Choroid plexus epithelial cell (primary cell): ENCODE data around the gene LRP4.

Experiments
- DNase-seq: peaks from one replicate; pipeline ENCODE4 v3.0.0-alpha.2; 2010; ENCODE audit warnings: low read depth
- H3K4me3 ChIP-seq: 2 replicates; pipeline ENCODE4 v1.5.1; 2011; ENCODE audit warnings: low read depth, mild to moderate bottlenecking, control low read depth, low read length, moderate library complexity
- TF ChIP-seq, protein P1 (sequence below): conservative IDR thresholded peaks from 2 replicates; pipeline ENCODE4 v1.5.1; 2011; ENCODE audit warnings: low read depth, mild to moderate bottlenecking, control low read depth, inconsistent platforms, low read length, moderate library complexity

LRP4 gene

DNA sequence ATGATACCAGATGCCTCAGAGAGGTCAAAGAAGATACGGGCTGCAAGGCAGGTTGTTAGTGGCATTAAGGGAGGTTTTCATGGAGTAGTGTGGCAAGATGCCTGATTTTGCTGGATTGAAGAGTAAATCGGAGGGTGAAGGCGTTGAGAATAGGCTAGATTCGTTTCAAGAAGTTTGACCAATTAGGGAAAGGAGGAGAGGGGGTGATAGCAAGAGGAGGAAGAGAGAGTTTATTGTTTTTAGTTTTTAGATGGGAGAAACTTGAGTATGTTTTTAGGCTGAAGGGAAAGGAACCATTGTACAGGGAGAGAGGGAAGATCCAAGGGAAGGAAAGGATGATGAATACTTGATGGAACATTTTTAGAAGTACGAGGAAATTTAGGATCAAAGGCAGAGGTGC, 34.7 kb upstream of the LRP4 start:
- TF ChIP-seq, protein P1, sequence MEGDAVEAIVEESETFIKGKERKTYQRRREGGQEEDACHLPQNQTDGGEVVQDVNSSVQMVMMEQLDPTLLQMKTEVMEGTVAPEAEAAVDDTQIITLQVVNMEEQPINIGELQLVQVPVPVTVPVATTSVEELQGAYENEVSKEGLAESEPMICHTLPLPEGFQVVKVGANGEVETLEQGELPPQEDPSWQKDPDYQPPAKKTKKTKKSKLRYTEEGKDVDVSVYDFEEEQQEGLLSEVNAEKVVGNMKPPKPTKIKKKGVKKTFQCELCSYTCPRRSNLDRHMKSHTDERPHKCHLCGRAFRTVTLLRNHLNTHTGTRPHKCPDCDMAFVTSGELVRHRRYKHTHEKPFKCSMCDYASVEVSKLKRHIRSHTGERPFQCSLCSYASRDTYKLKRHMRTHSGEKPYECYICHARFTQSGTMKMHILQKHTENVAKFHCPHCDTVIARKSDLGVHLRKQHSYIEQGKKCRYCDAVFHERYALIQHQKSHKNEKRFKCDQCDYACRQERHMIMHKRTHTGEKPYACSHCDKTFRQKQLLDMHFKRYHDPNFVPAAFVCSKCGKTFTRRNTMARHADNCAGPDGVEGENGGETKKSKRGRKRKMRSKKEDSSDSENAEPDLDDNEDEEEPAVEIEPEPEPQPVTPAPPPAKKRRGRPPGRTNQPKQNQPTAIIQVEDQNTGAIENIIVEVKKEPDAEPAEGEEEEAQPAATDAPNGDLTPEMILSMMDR: no peak
- H3K4me3 ChIP-seq: no peak overlapping the region
- DNase-seq: no peak

GRCh38 chr11:46952553-46952952, 34.2 kb upstream of the LRP4 start:
- H3K4me3 ChIP-seq: no peak overlapping the region
- TF ChIP-seq, protein P1: no peak
- no peak for DNase-seq

- peak; percentile 12 for DNase-seq
- TF ChIP-seq, protein P1: no peak
- H3K4me3 ChIP-seq: no peak overlapping the region
Measured at GRCh38 chr11:46951864-46952263, 33.5 kb upstream of the LRP4 start.

DNA sequence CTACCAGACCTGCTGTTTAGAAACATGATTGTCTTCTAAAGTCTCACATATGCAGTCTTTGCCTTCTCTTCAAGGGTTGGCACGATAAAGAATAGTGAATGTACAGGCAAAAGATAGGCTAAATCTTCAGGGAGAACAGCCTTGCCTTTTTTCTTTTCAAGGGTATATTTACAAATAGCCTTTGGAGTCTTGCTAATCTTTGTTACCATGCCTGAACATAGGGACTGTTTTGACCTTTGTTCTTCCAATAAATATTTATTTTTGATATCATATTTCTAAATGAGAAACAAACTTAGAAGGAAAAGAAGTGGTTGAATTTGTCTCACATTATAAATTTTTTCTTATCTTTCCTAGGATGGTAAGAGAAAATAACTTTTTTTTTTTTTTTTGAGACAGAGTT, 30.9 kb upstream of the LRP4 start:
- no peak for DNase-seq
- H3K4me3 ChIP-seq: no peak overlapping the region
- TF ChIP-seq, protein P1: no peak

DNA sequence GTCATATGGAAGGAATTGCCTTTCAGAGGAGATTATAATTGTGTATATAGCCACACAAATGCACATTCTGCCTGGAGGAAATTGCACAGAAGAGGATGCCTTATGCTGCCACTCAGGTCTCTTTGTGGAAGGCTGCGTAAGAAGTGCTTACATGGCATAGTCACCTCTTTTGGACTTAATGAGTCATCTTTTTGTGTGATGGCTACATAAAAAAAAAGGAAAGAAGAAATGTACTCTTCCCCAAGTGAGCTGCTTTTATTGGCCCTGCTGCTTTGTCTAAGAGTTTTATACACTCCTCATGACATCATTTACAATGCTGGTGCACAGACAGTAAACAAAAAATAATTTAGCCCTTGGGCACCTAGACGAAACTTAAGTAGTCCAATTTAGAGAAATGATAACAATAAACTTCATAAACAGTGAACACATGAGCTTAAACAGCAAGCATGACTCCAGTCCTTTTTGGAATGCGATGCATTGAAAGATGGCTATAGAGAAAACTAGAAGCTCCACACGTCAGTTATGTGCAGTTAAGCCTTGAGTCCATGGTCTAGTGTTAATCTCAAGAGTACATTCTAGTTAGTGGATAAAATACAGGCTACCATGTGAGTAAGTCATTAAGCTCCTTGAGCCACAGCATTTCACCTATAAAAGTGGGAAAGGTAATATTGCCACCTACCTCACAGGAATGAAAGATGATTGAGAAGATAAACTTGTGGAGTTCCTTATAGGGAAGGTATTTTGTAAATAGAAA, 30.2 kb upstream of the LRP4 start:
- H3K4me3 ChIP-seq: no peak overlapping the region
- DNase-seq: peak; percentile 81
- TF ChIP-seq, protein P1: no peak

GRCh38 chr11:46947399-46948077, 29.2 kb upstream of the LRP4 start:
- DNase-seq: no peak
- no peak overlapping the region for H3K4me3 ChIP-seq
- TF ChIP-seq, protein P1: no peak
